Superior temporal gyrus (tissue), 1 donor: ENCODE measurements around the gene CR1.
"Not testable (repeated sequence)": the region's sequence is repeated elsewhere in the genome, so short reads cannot be mapped to it uniquely, and the experiment has no call there.

Experiments
- DNase-seq: peaks from one replicate; pipeline ENCODE4 v3.0.0-alpha.2; 2016; ENCODE audit errors: extremely low spot score

Gene CR1

DNA sequence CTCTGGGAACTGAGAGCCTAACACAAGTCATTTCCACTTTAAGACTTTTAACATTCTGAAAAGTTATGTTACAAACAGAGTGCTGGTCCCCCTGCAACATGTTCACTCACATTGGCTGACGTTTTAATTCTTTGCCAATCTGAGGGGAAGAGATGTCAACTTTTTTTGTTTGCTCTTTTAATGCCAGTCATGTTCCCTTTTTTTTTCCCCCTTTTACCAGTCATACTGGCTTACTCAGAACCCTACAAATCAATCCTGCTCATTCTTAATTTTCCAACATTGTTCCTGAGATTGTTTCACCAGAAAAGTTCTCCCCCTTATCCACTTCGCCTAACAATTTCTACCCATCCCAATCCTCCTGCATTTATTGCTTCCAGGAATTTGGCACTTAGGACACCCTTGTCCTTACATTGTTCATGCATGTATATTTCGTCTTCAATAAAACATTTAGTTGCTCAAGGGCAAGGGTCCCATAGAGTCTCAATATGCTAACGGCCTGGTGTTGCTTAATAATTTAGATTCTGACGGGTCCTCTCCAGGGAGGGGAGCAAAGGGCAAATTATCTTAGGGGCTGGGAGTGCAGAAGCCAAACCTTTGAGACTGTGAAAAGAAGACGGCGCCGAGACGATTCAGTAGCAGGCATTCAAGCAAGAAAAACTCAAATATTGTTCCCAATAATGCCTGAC is 148.4 kb downstream of the CR1 start:
- no peak for DNase-seq

DNA sequence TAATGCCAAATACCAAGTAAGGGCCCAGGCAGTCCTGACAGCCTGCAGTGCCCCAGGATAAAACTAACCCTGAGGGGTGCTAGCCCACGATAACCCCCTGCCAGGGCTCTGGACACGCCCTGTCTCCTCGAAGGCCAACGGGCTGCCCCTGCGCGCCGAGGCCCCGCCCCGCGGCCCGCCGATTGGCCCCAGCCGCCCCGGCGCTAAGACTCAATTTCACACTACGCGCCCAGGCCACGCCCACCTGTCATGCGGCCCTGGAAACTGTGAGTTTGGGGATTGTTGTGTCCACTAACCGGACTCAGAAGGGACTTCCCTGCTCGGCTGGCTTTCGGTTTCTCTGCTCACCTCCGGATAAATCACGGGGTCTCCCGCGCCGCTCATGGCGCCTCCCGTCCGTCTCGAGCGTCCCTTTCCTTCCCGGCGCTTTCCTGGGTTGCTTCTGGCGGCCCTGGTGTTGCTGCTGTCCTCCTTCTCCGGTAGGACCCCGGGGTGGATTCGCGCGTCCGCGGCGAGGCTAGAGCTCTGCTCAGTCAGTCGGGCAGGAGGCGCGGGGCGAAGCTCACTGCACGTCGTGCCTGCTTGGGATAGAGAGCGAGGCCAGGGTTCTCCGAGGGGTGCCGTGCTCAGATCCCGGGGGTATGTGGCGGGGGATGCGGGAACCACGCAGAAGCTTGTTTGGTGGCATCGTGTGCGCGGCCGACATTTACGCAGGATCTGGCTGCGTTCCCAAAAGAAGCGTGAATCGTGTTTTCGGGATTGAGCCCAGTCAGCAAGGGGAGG is 149.1 kb downstream of the CR1 start, which contains the start of gene CR1L:
Gene CR1L, plus strand, starts transcription at position 282 of the 783 bp plus-strand sequence. Its CDS starts 101 bp downstream, at position 383.
- peak; percentile 79 for DNase-seq

DNA sequence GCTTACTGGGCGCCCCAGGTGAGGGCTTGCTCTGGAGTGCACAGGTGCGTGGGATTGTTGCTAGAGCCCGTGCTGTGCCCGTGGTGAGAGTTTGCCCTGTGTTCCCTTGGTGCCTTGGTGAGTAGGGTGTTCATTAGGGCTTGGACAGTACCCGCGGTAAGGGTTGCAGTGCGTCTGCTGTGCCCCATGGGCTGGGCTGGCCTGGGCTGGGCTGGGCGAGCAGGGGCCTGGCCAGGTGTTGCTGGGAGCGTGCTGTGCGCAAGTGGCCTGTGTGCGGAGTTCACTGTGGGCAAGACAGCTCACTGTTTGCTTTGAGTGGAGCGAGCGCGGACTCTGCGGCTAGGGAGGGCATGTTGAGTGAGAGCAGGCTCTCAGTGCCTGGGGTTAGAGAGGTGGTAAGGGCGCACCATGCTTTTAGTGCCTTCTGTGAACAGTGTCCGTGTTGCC is 149.7 kb downstream of the CR1 start:
- DNase-seq, result no peak

DNA sequence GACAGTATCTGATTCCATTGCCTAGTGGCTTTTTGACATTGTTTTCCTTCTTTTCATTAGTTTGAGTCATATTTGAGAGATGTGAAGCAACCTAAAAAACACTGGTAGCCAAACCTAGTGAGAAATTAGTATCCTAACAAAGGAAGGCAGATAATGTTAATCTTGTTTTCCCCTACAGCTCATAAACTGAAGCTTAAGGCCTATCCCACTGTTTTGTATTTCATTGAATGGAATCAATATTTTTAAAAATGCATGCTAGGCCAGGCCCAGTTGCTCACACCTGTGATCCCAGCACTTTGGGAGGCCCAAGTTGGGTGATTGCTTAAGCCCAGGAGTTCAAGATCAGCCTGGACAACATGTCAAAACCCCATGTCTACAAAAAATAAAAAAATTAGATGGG is 150.2 kb downstream of the CR1 start:
- no peak for DNase-seq

DNA sequence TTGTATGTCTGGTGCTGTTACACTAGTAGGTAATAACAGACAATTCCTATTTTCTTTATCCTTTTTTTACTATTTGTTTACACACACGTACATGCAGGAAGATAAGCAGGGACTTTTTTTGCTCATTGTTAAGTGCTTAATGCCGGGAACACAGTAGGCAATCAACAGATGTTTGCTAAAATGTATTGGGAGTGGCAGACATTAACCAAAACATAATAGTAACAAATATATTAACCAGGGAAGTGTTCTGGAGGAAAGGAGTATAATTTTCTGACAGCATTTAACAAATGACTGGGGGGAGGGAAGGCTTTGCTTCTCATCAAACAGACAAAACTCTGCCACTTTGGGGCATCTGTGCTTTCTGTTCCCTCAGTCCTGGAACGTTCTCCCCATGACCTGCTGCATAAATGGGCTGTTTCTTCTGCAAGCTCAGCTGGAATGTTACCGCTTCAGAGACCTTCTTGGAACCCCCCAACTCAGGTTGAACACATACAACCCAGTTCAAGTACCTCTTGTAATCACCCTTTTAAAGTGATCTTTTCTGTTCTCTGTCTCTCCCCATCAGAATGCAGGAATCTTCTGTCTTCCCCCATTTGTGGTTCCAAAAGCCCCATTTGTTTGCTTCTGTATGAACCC is 151.1 kb downstream of the CR1 start:
- DNase-seq, result no peak

DNA sequence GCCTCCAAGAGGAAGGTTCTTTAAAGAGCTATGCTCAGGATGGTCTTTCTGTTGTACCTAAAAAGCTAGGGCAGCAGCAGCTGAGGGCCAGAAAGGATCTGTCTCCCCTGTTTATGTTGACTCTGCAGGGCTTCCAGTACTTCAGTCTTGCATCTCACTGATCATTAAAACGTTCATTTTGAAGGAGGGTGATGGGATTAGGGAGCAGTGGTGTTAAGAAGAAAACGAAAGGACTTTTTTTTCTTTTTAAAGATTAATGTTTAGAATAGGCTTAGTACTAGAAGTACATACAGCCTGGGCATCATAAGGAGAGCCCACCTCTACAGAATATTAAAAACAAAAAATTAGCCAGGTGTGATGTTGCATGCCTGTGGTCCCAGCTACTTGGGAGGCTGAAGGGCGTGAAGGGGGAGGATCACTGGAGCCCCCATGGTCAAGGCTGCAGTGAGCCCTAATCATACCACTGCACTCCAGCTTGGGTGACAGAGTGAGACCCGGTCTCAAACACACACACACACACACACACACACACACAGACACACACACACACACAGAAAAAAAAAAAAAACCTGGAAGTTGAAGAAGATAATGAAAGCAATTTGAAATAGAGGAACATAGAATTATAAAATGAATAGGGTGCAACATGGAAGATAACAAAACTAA is 151.8 kb downstream of the CR1 start:
- DNase-seq, result no peak

DNA sequence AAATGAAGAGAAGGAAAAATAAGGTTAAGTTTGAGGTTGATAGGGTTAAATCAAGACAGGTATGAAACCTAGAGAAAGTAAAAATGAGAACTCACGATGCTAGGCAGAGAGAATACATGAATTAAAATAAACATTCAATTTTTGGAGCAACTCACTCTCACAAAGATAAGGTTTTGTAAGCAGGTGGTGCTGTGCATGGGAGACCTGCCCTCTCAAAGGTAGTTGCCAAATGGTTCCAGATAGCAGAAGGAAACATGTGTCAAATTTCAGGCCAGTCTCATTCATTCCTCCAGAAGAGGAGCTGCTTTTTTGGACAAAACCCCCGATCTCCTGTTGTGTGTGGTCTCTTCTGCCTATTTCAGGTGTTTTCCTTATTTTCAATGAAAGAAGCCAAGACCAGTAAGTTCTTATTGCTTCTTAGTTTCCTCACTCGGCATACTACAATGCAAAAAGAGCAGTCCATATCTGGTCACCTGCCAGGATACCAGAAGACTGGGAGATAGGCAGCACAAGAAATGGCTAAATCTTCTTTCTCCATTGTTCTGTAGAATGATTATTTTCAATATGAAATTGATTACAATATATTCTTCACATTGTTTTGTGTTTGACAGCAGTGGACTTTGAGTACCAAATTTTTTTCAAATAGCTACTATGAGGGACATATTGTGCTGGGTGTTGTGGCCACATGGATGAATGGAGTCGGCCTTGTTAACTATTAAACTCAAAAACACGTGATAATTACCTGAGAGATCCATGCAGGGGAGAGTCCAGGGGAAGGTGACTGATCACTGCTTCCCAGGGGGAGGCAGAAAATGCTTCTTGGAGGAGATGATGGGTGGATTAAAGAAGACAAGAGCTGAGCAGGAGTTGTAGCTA is 152.6 kb downstream of the CR1 start:
- DNase-seq, result no peak

DNA sequence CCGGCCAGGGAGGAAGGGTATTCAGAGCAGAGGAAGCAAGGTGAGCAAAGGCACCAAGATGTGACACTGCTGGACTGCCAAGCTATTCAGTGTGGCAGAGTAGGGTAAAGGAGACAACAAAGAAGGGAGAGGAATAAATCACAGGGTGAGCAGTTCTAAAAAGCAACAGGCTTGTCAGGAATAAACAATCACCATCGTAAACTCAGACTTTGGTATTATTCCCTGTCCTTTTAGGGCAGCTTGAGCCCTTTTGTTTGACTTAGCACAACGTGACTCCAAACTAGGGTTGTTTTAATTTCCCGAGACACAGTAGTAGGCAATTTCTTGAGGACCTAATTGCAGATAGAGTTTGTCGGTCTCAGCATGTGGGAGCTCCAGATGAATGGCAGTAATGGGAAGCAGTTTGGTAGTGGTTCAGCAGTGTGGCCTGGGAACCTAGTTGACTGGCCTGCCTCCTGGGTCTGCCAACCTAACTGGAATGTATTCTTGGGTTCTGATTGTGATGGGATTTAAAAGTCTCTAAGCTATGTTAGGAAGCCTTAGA is 153.3 kb downstream of the CR1 start:
- no peak for DNase-seq

DNA sequence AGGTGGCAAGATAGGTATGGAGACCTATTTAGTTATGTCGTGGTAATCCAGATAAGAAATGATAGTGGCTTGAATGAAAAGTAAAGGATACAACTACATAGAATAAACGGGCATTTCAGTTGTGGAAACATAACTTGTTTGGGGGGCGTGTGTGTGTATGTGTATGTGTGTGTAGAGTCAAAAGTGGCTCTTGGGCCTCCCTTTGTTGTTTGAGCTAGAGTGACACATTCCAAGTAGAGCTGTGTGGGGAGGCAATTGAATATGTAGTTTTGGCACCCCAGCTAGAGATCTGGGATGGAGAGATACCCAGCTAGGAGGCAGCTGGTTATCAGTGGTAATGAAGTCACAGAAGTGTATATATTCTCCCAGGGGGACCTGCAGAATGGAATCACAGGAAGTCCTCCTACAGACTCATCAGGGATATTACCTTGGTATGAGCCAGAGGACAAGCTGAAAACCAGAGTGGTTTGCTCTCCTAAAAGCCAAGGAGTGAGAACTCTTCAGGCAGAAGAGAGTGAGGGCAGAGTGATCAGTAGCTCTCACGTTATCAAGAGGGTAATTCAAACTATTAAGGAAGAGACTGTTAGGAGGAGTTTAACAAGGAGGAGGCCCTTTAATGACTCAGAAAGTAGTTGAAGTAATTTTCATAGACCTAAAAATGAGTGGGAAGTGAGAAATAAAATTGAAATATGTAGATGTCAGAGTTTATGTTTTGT is 154.1 kb downstream of the CR1 start:
- DNase-seq, result no peak

DNA sequence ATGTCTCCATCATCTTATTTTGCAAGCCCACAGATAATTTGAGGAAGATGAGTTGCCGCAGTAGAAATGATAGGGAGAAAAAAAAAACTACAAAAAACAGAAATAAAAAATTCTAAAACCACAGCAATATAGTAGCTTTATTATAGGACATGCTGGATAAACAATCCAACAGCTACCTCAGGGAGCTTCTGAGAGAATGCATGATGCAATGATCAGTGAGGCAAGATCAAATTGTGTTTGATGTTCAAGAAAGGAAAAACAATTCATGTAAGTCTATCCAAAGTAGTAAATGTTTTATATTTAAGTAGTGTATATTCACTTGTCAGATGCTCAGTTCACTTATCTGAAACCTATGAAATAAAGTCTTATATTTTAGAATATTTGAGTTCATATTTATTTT is 155.6 kb downstream of the CR1 start:
- DNase-seq, result no peak

DNA sequence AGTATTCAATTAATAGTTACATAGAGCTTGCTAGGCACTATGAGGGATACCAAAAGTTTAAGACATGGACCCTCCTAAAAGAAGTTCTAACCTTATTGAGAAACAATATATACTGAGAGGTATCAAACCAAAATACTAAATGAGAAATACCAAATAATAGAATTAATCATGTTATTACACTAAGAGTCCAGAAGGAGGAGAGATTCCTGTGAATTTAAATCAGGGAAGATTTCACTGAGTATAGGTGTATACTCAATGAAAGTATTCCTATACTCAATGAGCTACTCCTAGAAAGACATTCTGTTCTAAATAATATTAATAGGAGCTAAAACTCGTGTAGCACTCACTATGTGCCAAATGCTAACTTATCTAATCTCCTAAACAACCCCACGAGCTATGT is 158.4 kb downstream of the CR1 start:
- no peak for DNase-seq

DNA sequence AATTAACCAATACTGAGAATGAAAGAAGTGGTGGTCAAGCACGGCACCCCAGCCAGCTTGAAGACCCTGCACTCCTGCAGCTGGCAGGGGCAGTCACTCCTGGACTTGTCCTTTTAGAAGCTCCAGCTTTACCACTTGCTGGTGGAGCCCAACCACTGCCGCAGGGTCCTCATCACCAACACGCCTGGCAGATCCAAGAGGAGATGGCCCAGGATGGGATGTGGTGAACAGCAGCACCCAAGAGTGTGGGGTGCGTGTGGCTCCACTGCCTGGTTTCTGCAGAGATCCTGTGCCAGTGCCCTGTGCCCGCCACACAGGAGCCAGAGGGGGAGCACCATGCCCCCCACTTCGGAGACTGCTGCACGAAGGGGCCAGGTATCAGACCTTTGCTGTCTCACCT is 162.5 kb downstream of the CR1 start:
- DNase-seq, result no peak

DNA sequence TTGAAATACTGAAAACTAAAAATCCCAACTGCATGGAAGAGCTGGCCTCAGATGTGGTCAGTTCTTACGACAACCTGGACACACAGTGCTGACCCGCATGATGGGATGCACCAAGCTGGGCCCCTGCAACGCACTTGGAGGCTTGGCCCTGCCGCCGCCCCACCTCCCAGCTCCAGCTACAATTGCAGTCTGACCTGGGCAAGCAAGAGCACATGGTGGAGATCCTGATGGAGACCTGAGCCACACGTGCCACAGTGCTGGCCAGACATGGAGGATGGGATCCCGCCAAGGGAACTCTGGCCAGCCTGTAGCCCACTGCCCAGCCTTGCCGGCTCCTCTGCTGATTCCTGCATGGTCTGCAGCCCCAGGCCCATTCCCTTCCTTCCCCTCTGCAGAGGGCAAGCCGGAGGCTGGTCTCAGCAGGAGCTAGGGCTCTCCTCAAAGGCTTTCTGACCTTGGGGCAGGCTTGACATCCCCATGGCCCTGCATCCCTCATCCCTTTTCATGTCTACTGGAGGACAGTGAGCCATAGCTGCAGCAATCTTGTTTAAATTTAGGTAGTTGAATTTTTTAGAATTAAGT is 163.0 kb downstream of the CR1 start:
- no peak for DNase-seq

DNA sequence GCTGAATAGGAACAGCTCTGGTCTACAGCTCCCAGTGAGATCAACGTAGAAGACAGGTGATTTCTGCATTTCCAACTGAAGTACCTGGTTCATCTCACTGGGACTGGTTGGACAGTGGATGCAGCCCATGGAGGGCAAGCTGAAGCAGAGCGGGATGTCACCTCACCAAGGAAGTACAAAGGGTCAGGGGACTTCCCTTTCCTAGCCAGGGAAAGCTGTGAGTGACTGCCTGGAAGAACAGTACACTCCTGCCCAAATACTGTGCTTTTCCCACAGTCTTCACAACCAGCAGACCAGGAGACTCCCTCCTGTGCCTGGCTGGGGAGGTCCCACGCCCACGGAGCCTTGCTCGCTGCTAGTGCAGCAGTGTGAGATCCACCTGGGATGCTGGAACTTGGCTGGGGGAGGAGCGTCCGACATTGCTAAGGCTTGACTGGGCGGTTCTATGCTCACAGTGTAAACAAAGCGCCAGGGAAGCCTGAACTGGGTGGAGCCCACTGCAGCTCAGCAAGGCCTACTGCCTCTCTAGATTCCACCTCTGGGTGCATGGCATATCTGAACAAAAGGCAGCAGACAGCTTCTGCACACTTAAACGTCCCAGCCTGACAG is 163.7 kb downstream of the CR1 start:
- no peak for DNase-seq

DNA sequence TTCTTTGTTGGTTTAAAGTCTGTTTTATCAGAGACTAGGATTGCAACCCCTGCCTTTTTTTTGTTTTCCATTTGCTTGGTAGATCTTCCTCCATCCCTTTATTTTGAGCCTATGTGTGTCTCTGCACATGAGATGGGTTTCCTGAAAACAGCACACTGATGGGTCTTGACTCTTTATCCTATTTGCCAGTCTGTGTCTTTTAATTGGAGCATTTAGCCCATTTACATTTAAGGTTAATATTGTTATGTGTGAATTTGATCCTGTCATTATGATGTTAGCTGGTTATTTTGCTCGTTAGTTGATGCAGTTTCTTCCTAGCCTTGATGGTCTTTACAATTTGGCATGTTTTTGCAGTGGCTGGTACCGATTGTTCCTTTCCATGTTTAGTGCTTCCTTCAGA is 165.5 kb downstream of the CR1 start:
- not testable (repeated sequence) for DNase-seq

DNA sequence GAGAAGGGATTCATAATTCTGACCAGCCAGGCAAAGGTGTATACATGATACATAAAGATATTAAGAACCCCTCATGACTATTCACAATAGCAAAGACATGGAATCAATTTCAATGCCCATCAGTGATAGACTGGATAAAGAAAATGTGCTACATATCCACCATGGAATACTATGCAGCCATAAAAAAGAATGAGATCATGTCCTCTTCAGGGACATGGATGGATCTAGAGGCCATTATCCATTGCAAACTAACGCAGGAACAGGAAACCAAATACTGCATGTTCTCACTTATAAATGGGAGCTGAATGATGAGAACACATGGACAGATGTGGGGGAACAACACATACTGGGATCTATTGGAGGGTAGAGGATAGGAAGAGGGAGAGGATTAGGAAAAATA is 170.4 kb downstream of the CR1 start:
- DNase-seq, result no peak

DNA sequence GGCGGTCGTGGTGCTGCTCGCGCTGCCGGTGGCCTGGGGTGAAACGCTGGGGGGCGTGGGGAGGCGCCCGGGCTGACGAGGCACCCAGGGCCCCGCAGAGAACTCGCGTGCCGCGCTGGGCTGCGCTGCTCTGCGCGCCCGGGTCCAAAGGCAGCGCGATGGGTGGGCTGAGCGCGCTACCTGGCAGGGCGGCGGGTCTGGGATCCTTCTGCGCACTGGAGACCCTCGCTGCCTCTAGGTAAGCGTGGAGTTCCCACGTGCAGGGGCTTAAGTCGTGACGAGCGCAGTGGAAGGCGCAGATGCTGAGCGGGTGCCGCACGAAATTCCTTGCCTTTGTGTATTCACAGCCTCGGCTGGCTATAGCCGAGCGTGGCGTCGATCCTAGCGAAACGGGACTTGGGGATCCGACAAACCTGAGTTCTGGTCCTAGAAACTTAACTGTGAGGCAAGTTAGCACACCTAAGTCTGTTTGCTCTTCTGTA is 173.6 kb downstream of the CR1 start:
- no peak for DNase-seq

DNA sequence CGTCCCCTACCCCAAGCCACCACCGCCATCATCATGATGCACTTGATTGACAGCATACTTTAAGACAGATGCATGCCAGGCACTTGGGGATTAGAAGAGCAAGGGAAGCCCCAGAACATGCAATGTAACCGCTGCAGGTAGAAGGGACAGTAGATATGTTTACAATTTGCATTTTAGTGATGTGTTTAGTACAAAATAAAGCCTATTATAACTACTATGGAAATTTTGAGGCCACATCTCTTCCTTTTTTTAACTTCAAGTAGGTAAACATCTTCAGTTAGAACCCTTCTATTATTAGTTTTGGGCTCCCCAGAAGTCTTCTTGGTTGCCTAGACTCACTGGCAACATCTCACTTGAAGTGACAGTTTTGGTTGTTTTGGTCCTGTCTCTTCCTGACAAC is 174.2 kb downstream of the CR1 start:
- no peak for DNase-seq

DNA sequence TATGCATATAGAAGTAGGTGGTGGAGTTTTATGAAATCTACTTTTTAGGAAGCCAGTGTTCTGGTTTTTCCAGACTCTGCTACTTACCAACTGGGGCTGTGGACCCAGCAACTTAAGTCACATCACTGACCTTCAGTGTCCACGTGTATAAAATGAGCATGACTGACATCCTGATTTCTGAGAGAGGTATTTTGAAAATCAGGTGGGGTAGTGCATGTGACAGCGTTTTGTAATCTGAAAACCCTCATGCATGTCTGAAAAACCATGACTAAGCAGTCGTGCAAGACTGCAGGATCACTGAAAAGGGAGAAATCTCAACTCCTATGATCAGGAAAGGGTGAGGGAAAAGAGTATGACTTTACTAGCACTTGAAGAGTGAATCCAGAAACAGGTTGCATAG is 175.0 kb downstream of the CR1 start:
- no peak for DNase-seq
